HepG2 (cell line): ENCODE data around the gene TBL3. TPM values are rescaled to one million over a fixed set of nuclear protein-coding genes. Genes with fewer than 3 reads are reported as not detected.

Experiments used
- TEAD3 ChIP-seq: optimal IDR thresholded peaks from 2 replicates; pipeline ENCODE3; 2016; ENCODE audit warnings: borderline replicate concordance
- ZBTB7B ChIP-seq: sonication (generic); formaldehyde crosslinking; IDR thresholded peaks from 2 replicates; pipeline ENCODE4 v1.4.0; 2020; ENCODE audit warnings: missing genetic modification reagents
- ZNF510 ChIP-seq: sonication (generic); formaldehyde crosslinking; IDR thresholded peaks from 2 replicates; pipeline ENCODE4 v1.4.0; 2020; ENCODE audit warnings: low read depth, mild to moderate bottlenecking, missing genetic modification reagents
- ZNF672 ChIP-seq: sonication (generic); formaldehyde crosslinking; IDR thresholded peaks from 2 replicates; pipeline ENCODE4 v1.8.1; 2022; ENCODE audit warnings: missing genetic modification reagents
- polyA plus RNA-seq, 8 experiments: library from polyadenylated mRNA; depleted of rRNA in 3 of 8; stranded (reverse) in 7 of 8; unstranded in 1 of 8; fragments of >200 nt; fragmentation: Illumina TruSeq in 4 of 8; extraction: Trizol in 4 of 8; gene quantifications; 2 replicates each; pipeline versions ENCODE4 v1.2.1 to v1.2.3, GENCODE V29; 2011 to 2016; ENCODE audit warnings: low read depth in 4 of 8, missing spikeins in 1 of 8, mixed read lengths in 1 of 8; ENCODE audit not compliant: insufficient read depth in 1 of 8
- total RNA-seq, 5 experiments: library from RNA; depleted of rRNA; stranded (reverse); fragments of >200 nt; fragmentation: Illumina TruSeq; extraction: Trizol; gene quantifications; 2 replicates each; pipeline ENCODE4 v1.2.3, GENCODE V29; 2016; ENCODE audit warnings: low read depth in 1 of 5
- TF ChIP-seq, protein P1 (sequence below), 2 experiments: sonication (generic) in 1 of 2; formaldehyde crosslinking in 1 of 2; IDR thresholded peaks; 2 replicates each; pipeline versions ENCODE4 v1.4.0 to v1.6.1; 2018 to 2020; ENCODE audit warnings: missing genetic modification reagents in 2 of 2, borderline replicate concordance in 1 of 2, low read depth in 1 of 2, mild to moderate bottlenecking in 1 of 2, missing biosample characterization in 1 of 2
- TF ChIP-seq, protein P2 (sequence below): sonication (generic); formaldehyde crosslinking; IDR thresholded peaks from 2 replicates; pipeline ENCODE4 v1.4.0; 2020; ENCODE audit warnings: missing genetic modification reagents
- TF ChIP-seq, protein P3 (sequence below): sonication (generic); formaldehyde crosslinking; IDR thresholded peaks from 2 replicates; pipeline ENCODE4 v1.5.0; 2020; ENCODE audit warnings: mild to moderate bottlenecking, missing genetic modification reagents, moderate library complexity

The TBL3 gene
- total and polyA plus RNA-seq, 2 of the 13 experiments (the other 11 are each of a cell fraction or from before 2014, with no cell fraction given), result 16.8 to 38.0 TPM

DNA sequence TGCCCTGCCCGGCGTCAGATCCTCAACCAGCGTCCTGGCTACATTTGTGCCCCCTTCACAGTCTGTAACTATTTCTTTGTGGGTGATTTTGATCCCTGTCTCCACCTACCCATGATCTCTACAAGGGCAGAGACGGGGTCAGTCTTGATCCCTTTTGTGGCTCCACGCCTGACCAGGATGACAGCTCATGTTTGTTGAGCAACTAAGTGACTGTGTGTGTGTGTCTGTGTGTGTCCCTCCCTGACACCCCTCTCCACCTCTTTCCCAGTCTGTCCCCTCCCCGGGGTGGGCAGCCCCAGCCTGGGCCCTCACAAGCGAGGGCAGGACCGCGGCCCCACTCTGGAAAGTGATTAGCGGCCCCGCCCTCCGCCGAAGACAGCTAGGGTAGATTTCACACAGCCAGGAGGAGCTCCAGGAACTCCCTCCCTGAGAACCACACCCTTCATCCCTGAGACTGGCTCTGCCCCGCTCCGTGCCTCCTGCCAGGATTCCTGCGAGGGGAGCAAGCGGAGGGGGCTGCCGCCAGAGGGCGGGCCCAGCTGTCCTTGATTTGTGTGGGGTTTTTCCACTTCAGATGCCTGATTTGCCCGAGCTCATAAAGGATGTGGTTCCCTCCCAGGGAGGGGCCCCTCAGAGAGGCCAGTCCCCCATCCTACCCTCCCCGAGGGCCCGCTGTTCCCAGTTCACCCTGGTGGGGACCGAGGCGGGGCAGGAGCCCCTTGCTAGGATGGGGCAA is 48.4 kb upstream of the TBL3 start (continued):
- TF ChIP-seq, protein P1, sequence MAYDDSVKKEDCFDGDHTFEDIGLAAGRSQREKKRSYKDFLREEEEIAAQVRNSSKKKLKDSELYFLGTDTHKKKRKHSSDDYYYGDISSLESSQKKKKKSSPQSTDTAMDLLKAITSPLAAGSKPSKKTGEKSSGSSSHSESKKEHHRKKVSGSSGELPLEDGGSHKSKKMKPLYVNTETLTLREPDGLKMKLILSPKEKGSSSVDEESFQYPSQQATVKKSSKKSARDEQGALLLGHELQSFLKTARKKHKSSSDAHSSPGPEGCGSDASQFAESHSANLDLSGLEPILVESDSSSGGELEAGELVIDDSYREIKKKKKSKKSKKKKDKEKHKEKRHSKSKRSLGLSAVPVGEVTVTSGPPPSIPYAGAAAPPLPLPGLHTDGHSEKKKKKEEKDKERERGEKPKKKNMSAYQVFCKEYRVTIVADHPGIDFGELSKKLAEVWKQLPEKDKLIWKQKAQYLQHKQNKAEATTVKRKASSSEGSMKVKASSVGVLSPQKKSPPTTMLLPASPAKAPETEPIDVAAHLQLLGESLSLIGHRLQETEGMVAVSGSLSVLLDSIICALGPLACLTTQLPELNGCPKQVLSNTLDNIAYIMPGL (CRISPR knock-in tag; IDR thresholded peaks at IDR 0.05; ENCODE audit: borderline replicate concordance in 1 of 2, low read depth in 1 of 2), result 0 out of 4 replicates have a peak, but pooled peaks of 1 of the 2 experiments have one; percentile 18
- no peak for TF ChIP-seq ZNF672
- no peak for TF ChIP-seq ZNF510
- 0 out of 2 replicates have a peak, but pooled peaks have one; percentile 38 for TF ChIP-seq ZBTB7B (CRISPR knock-in tag)
- TF ChIP-seq TEAD3 (CRISPR knock-in tag), result peak; percentile 3
- TF ChIP-seq, protein P2, sequence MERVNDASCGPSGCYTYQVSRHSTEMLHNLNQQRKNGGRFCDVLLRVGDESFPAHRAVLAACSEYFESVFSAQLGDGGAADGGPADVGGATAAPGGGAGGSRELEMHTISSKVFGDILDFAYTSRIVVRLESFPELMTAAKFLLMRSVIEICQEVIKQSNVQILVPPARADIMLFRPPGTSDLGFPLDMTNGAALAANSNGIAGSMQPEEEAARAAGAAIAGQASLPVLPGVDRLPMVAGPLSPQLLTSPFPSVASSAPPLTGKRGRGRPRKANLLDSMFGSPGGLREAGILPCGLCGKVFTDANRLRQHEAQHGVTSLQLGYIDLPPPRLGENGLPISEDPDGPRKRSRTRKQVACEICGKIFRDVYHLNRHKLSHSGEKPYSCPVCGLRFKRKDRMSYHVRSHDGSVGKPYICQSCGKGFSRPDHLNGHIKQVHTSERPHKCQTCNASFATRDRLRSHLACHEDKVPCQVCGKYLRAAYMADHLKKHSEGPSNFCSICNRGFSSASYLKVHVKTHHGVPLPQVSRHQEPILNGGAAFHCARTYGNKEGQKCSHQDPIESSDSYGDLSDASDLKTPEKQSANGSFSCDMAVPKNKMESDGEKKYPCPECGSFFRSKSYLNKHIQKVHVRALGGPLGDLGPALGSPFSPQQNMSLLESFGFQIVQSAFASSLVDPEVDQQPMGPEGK (CRISPR knock-in tag), result peak; percentile 73; the same call in 1 of the 2 replicates
- TF ChIP-seq, protein P3, sequence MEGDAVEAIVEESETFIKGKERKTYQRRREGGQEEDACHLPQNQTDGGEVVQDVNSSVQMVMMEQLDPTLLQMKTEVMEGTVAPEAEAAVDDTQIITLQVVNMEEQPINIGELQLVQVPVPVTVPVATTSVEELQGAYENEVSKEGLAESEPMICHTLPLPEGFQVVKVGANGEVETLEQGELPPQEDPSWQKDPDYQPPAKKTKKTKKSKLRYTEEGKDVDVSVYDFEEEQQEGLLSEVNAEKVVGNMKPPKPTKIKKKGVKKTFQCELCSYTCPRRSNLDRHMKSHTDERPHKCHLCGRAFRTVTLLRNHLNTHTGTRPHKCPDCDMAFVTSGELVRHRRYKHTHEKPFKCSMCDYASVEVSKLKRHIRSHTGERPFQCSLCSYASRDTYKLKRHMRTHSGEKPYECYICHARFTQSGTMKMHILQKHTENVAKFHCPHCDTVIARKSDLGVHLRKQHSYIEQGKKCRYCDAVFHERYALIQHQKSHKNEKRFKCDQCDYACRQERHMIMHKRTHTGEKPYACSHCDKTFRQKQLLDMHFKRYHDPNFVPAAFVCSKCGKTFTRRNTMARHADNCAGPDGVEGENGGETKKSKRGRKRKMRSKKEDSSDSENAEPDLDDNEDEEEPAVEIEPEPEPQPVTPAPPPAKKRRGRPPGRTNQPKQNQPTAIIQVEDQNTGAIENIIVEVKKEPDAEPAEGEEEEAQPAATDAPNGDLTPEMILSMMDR, result peak; percentile 67
- TF ChIP-seq, all 625 proteins: peak for 28
